H9 (cell line): Measurements from ENCODE around the gene ZNF611. TPM values are rescaled to one million over a fixed set of nuclear protein-coding genes. Genes with fewer than 3 reads are reported as not detected.

Source experiments
- DNase-seq: peaks from one replicate; pipeline ENCODE4 v3.0.0-alpha.2; 2017
- H2AFZ ChIP-seq: one replicate; pipeline ENCODE4 v1.6.1; 2013; ENCODE audit warnings: mild to moderate bottlenecking, low read length, control low read depth, moderate library complexity
- H2AK5ac ChIP-seq: 2 replicates; pipeline ENCODE4 v1.6.1; 2013; ENCODE audit warnings: low read length, control low read depth, mixed read lengths; ENCODE audit not compliant: insufficient read length
- H2BK120ac ChIP-seq: one replicate; pipeline ENCODE4 v1.6.1; 2013; ENCODE audit warnings: low read depth, mild to moderate bottlenecking, low read length, control low read depth, inconsistent platforms; ENCODE audit not compliant: poor library complexity, severe bottlenecking
- H2BK12ac ChIP-seq: 2 replicates; pipeline ENCODE4 v1.6.1; 2013; ENCODE audit warnings: low read length, control low read depth, mixed read lengths, low read depth; ENCODE audit not compliant: insufficient read length
- H2BK15ac ChIP-seq: 2 replicates; pipeline ENCODE4 v1.6.1; 2013; ENCODE audit warnings: low read depth, low read length, control low read depth
- H2BK20ac ChIP-seq: one replicate; pipeline ENCODE4 v1.6.1; 2013; ENCODE audit warnings: low read depth, mild to moderate bottlenecking, low read length, control low read depth, inconsistent platforms; ENCODE audit not compliant: poor library complexity, severe bottlenecking
- H2BK5ac ChIP-seq: 2 replicates; pipeline ENCODE4 v1.6.1; 2013; ENCODE audit warnings: low read length, control low read depth, mixed read lengths; ENCODE audit not compliant: insufficient read length
- H3K14ac ChIP-seq: 2 replicates; pipeline ENCODE4 v1.6.1; 2013; ENCODE audit warnings: low read length, control low read depth; ENCODE audit not compliant: insufficient read depth
- H3K18ac ChIP-seq: 2 replicates; pipeline ENCODE4 v1.6.1; 2013; ENCODE audit warnings: low read depth, mild to moderate bottlenecking, mixed read lengths, low read length, control low read depth; ENCODE audit not compliant: insufficient read length
- H3K23ac ChIP-seq: 2 replicates; pipeline ENCODE4 v1.6.1; 2013; ENCODE audit warnings: low read length, control low read depth, mixed read lengths, low read depth; ENCODE audit not compliant: insufficient read length
- H3K23me2 ChIP-seq: 2 replicates; pipeline ENCODE4 v1.6.1; 2013; ENCODE audit warnings: low read depth, mild to moderate bottlenecking, mixed read lengths, low read length, control low read depth; ENCODE audit not compliant: insufficient read length, poor library complexity, severe bottlenecking
- H3K27ac ChIP-seq: 2 replicates; pipeline ENCODE4 v1.5.1; 2013; ENCODE audit warnings: low read length, control low read depth, mixed read lengths, low read depth; ENCODE audit not compliant: insufficient read length
- H3K27me3 ChIP-seq: 2 replicates; pipeline ENCODE4 v1.6.1; 2013; ENCODE audit warnings: low read length, control low read depth, inconsistent platforms; ENCODE audit not compliant: insufficient read depth
- H3K4ac ChIP-seq: 2 replicates; pipeline ENCODE4 v1.6.1; 2013; ENCODE audit warnings: low read depth, mild to moderate bottlenecking, control low read depth, inconsistent platforms, low read length, moderate library complexity
- H3K4me1 ChIP-seq: 2 replicates; pipeline ENCODE4 v1.6.1; 2013; ENCODE audit warnings: low read length, control low read depth, inconsistent platforms; ENCODE audit not compliant: insufficient read depth
- H3K4me2 ChIP-seq: 2 replicates; pipeline ENCODE4 v1.6.1; 2013; ENCODE audit warnings: low read length, control low read depth, mixed read lengths; ENCODE audit not compliant: insufficient read length, insufficient read depth
- H3K56ac ChIP-seq: 2 replicates; pipeline ENCODE4 v1.6.1; 2013; ENCODE audit warnings: low read depth, mild to moderate bottlenecking, mixed read lengths, low read length, control low read depth; ENCODE audit not compliant: insufficient read length
- H3K79me1 ChIP-seq: 2 replicates; pipeline ENCODE4 v1.6.1; 2013; ENCODE audit warnings: low read depth, mild to moderate bottlenecking, moderate library complexity, low read length, control low read depth, inconsistent platforms; ENCODE audit not compliant: insufficient read depth, poor library complexity, severe bottlenecking
- H3K79me2 ChIP-seq: 2 replicates; pipeline ENCODE4 v1.6.1; 2013; ENCODE audit warnings: low read length, control low read depth, inconsistent platforms; ENCODE audit not compliant: insufficient read depth
- H3K9ac ChIP-seq: 2 replicates; pipeline ENCODE4 v1.6.1; 2013; ENCODE audit warnings: low read length, control low read depth, mixed read lengths; ENCODE audit not compliant: insufficient read length; ENCODE audit errors: extremely low read depth
- H3K9me3 ChIP-seq: one replicate; pipeline ENCODE4 v1.6.1; 2013; ENCODE audit warnings: low read depth, low read length, inconsistent platforms; ENCODE audit not compliant: control insufficient read depth
- H3T11ph ChIP-seq: one replicate; pipeline ENCODE4 v1.6.1; 2013; ENCODE audit warnings: mild to moderate bottlenecking, low read length, control low read depth, inconsistent platforms
- H4K20me1 ChIP-seq: one replicate; pipeline ENCODE4 v1.6.1; 2013; ENCODE audit not compliant: control insufficient read depth, insufficient read length, insufficient read depth
- H4K5ac ChIP-seq: 2 replicates; pipeline ENCODE4 v1.6.1; 2013; ENCODE audit warnings: low read depth, mild to moderate bottlenecking, mixed read lengths, low read length, control low read depth; ENCODE audit not compliant: insufficient read length
- H4K8ac ChIP-seq: replicated peaks from 2 replicates; pipeline ENCODE4 v1.6.1; 2013; ENCODE audit warnings: low read length, control low read depth, mixed read lengths, low read depth; ENCODE audit not compliant: insufficient read length
- H4K91ac ChIP-seq: 2 replicates; pipeline ENCODE4 v1.6.1; 2013; ENCODE audit warnings: low read depth, mild to moderate bottlenecking, moderate library complexity, mixed read lengths, low read length, control low read depth; ENCODE audit not compliant: insufficient read length
- H3K27ac Mint-ChIP-seq, 3 experiments: 2 replicates in 2 of 3; 3 replicates in 1 of 3; pipeline ENCODE4 v1.8.0; 2020 to 2021; ENCODE audit warnings: mixed read lengths in 3 of 3, mild to moderate bottlenecking in 1 of 3, moderate library complexity in 1 of 3
- H3K27me3 Mint-ChIP-seq: 2 replicates; pipeline ENCODE4 v1.8.0; 2021; ENCODE audit warnings: low read depth, mild to moderate bottlenecking, moderate library complexity, mixed read lengths
- H3K36me3 Mint-ChIP-seq, 3 experiments: 2 replicates in 2 of 3; 3 replicates in 1 of 3; pipeline ENCODE4 v1.8.0; 2020 to 2021; ENCODE audit warnings: low read depth in 3 of 3, mixed read lengths in 3 of 3; ENCODE audit not compliant: insufficient read depth in 1 of 3
- H3K4me1 Mint-ChIP-seq, 2 experiments: 2 replicates each; pipeline ENCODE4 v1.8.0; 2020; ENCODE audit warnings: mixed read lengths in 2 of 2
- H3K4me3 Mint-ChIP-seq, 2 experiments: 2 replicates in 1 of 2; 3 replicates in 1 of 2; pipeline ENCODE4 v1.8.0; 2020 to 2021; ENCODE audit warnings: mild to moderate bottlenecking in 2 of 2, mixed read lengths in 2 of 2, moderate library complexity in 1 of 2
- H3K9me3 Mint-ChIP-seq, 2 experiments: 2 replicates in 1 of 2; 3 replicates in 1 of 2; pipeline ENCODE4 v1.8.0; 2020; ENCODE audit warnings: mild to moderate bottlenecking in 2 of 2, mixed read lengths in 2 of 2, moderate library complexity in 1 of 2
- WGBS: extraction: QIAGEN DNeasy Blood & Tissue Kit; methylation state at CpG from one replicate; pipeline ENCODE4 v1.1.7; 2013; ENCODE audit warnings: missing lambda C conversion rate, low lambda C conversion rate, mixed read lengths; ENCODE audit not compliant: insufficient read length; ENCODE audit errors: extremely low coverage; 5-methylcytosine and 5-hydroxymethylcytosine counted together
- total RNA-seq: library from RNA; stranded (reverse); gene quantifications from 2 replicates; pipeline ENCODE4 v1.2.1, GENCODE V29; 2021
- TF ChIP-seq, protein P1 (sequence below): fragments of 200-600 bp; sonication (generic); conservative IDR thresholded peaks from 3 replicates; pipeline ENCODE4 v1.8.0; 2021; ENCODE audit warnings: antibody characterized with exemption, mild to moderate bottlenecking

Gene ZNF611
- total RNA-seq, 1 experiment from 2014 or later, result 25.6 TPM

DNA sequence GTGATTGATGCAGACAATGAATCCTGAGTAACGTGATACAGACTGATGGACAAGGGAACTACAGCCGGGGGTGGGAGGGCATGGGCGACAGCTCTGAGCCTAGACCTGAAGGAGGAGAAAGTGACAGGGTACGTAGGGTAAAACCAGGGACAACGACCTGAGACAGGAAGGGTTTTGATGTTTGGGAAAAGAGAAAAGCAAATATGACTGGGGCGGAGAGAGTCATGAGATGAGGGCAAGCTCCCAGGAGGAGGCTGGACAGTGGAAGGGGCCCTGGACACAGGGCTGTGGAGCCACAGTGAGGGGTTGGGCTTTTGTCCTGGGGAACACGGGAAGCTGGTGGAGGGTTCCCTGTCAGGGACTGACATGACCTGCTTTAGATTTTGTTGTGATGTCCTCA is 34.2 kb downstream of the ZNF611 start:
- H4K20me1 ChIP-seq, result no peaks in the 10 kb centered on the region
- no peaks in the 10 kb centered on the region for H3K79me2 ChIP-seq
- no peak overlapping the region for H3T11ph ChIP-seq
- no peaks in the 10 kb centered on the region for H3K23me2 ChIP-seq
- H4K5ac ChIP-seq, result no peak overlapping the region
- H3K79me1 ChIP-seq, result no peaks in the 10 kb centered on the region
- no peak overlapping the region for H3K27ac Mint-ChIP-seq
- H3K56ac ChIP-seq, result no peak overlapping the region
- H3K27me3 ChIP-seq, result no peaks in the 10 kb centered on the region
- H2BK20ac ChIP-seq, result no peak overlapping the region
- no peak overlapping the region for H3K27ac ChIP-seq
- no peak overlapping the region for H4K91ac ChIP-seq
- peaks cover 6% of the 10 kb centered on the region for H3K9me3 ChIP-seq
- no peak overlapping the region for H3K4me3 Mint-ChIP-seq
- H3K18ac ChIP-seq, result no peak overlapping the region
- no peaks in the 10 kb centered on the region for H3K27me3 Mint-ChIP-seq
- H3K4me1 Mint-ChIP-seq, result peaks cover 7 to 22% of the 10 kb centered on the region in 2 experiments; a peak in 3 of 4 replicates
- H2BK15ac ChIP-seq, result no peak overlapping the region
- H3K36me3 Mint-ChIP-seq, result peaks cover 20 to 22% (median 20%) of the 10 kb centered on the region in 3 experiments
- no peak overlapping the region for H3K14ac ChIP-seq
- H2AK5ac ChIP-seq, result no peak overlapping the region
- no peak overlapping the region for H3K4ac ChIP-seq
- WGBS, result no CpG with 5 or more reads among the region's 7 CpGs
- H4K8ac ChIP-seq, result no peak overlapping the region
- H3K9ac ChIP-seq, result no peak overlapping the region
- H3K4me2 ChIP-seq, result no peak overlapping the region
- H2AFZ ChIP-seq, result no peak overlapping the region
- TF ChIP-seq, protein P1, sequence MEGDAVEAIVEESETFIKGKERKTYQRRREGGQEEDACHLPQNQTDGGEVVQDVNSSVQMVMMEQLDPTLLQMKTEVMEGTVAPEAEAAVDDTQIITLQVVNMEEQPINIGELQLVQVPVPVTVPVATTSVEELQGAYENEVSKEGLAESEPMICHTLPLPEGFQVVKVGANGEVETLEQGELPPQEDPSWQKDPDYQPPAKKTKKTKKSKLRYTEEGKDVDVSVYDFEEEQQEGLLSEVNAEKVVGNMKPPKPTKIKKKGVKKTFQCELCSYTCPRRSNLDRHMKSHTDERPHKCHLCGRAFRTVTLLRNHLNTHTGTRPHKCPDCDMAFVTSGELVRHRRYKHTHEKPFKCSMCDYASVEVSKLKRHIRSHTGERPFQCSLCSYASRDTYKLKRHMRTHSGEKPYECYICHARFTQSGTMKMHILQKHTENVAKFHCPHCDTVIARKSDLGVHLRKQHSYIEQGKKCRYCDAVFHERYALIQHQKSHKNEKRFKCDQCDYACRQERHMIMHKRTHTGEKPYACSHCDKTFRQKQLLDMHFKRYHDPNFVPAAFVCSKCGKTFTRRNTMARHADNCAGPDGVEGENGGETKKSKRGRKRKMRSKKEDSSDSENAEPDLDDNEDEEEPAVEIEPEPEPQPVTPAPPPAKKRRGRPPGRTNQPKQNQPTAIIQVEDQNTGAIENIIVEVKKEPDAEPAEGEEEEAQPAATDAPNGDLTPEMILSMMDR, result no peak
- no peak overlapping the region for H2BK5ac ChIP-seq
- peaks cover 14 to 15% of the 10 kb centered on the region in 2 experiments for H3K9me3 Mint-ChIP-seq
- no peaks in the 10 kb centered on the region for H3K4me1 ChIP-seq
- H3K23ac ChIP-seq, result no peak overlapping the region
- no peak for DNase-seq
- H2BK12ac ChIP-seq, result no peak overlapping the region
- H2BK120ac ChIP-seq, result no peak overlapping the region
